HepG2 (cell line): Measurements from ENCODE around the gene MIB1. TPM values are rescaled to one million over a fixed set of nuclear protein-coding genes. Genes with fewer than 3 reads are reported as not detected.

ENCODE experiments used
- ATAC-seq: fragments of 200-7000 bp; cut with Tn5 transposase; 3 replicates; pipeline ENCODE4 v1.9.1; 2020; ENCODE audit warnings: mild to moderate bottlenecking, moderate library complexity
- BruUV-seq: library from RNA; stranded (reverse); fragments of 400-500 nt; replicated peaks from 2 replicates; lab custom pipeline; 2021; lab: Mats Ljungman, UMichigan
- CTCF ChIA-PET: fragments of 300-600 bp; formaldehyde crosslinking; extraction: SDS; loops from one replicate; lab custom pipeline; 2021; ENCODE audit warnings: low total read pairs, inconsistent platforms, low intra/inter-chr PET ratio; lab: Yijun Ruan, JAX
- POLR2A ChIA-PET: fragments of 350-600 bp; sonication (Branson Sonifier 250); formaldehyde crosslinking; loops from one replicate; lab custom pipeline; 2020; ENCODE audit warnings: antibody characterized with exemption, inconsistent platforms; lab: Yijun Ruan, JAX
- DNase-seq: peaks from one replicate; pipeline ENCODE4 v3.0.0-alpha.2; 2015; ENCODE audit warnings: low spot score
- FAIRE-seq: peaks from 3 replicates; lab custom pipeline; 2011; peaks lifted over from hg19 to GRCh38; lab: Jason Lieb, UNC
- H2AFZ ChIP-seq: one replicate; pipeline ENCODE4 v1.6.1; 2011; ENCODE audit warnings: low read length, inconsistent platforms
- H3K27ac ChIP-seq: fragments of 300-600 bp; 3 replicates; pipeline ENCODE4 v1.8.0; 2011; ENCODE audit warnings: mixed run types, mild to moderate bottlenecking, mixed read lengths, low read length, inconsistent platforms; ENCODE audit not compliant: insufficient read depth; ENCODE audit errors: extremely low read length
- H3K27me3 ChIP-seq, 2 experiments: fragments of 200-600 bp in 1 of 2; 2 replicates in 1 of 2; 3 replicates in 1 of 2; pipeline versions ENCODE4 v1.6.0 to v1.8.0; 2011; ENCODE audit warnings: low read length in 2 of 2, mild to moderate bottlenecking in 2 of 2, moderate library complexity in 2 of 2, inconsistent platforms in 1 of 2; ENCODE audit not compliant: insufficient read depth in 2 of 2, control insufficient read depth in 1 of 2
- H3K36me3 ChIP-seq, 2 experiments: fragments of 200-600 bp in 1 of 2; replicated peaks in 1 of 2; 2 replicates in 1 of 2; 3 replicates in 1 of 2; pipeline versions ENCODE4 v1.5.1 to v1.8.0; 2011; ENCODE audit warnings: low read length in 2 of 2, inconsistent platforms in 1 of 2; ENCODE audit not compliant: insufficient read depth in 2 of 2, control insufficient read depth in 1 of 2
- H3K4me1 ChIP-seq: 2 replicates; pipeline ENCODE4 v1.5.1; 2012; ENCODE audit warnings: low read length, inconsistent platforms; ENCODE audit not compliant: insufficient read depth
- H3K4me2 ChIP-seq: 2 replicates; pipeline ENCODE4 v1.6.0; 2011; ENCODE audit warnings: low read depth, low read length, inconsistent platforms
- H3K4me3 ChIP-seq, 3 experiments: fragments of 200-600 bp in 1 of 3; sonication (generic), shearing (Covaris generic) in 1 of 3; replicated peaks in 1 of 3; 2 replicates each; pipeline ENCODE4 v1.5.1; 2011 to 2016; ENCODE audit warnings: low read length in 3 of 3, inconsistent platforms in 2 of 3, low read depth in 2 of 3, mild to moderate bottlenecking in 2 of 3, control low read depth in 1 of 3, mixed read lengths in 1 of 3; ENCODE audit not compliant: insufficient read depth in 1 of 3
- H3K79me2 ChIP-seq: one replicate; pipeline ENCODE4 v1.6.1; 2011; ENCODE audit warnings: low read length, inconsistent platforms; ENCODE audit not compliant: insufficient read depth
- H3K9ac ChIP-seq: 2 replicates; pipeline ENCODE4 v1.6.0; 2011; ENCODE audit warnings: mild to moderate bottlenecking, low read depth, low read length, inconsistent platforms; ENCODE audit not compliant: insufficient read depth
- H3K9me3 ChIP-seq: 2 replicates; pipeline ENCODE4 v1.5.1; 2012; ENCODE audit warnings: mild to moderate bottlenecking, low read length
- H4K20me1 ChIP-seq: 2 replicates; pipeline ENCODE4 v1.6.0; 2011; ENCODE audit warnings: inconsistent platforms, mild to moderate bottlenecking, low read length, moderate library complexity; ENCODE audit not compliant: insufficient read depth
- ARID2 ChIP-seq: sonication (generic); formaldehyde crosslinking; IDR thresholded peaks from 2 replicates; pipeline ENCODE4 v1.8.1; 2022; ENCODE audit warnings: mild to moderate bottlenecking, missing genetic modification reagents, borderline replicate concordance
- ATF5 ChIP-seq: sonication (generic); formaldehyde crosslinking; IDR thresholded peaks from 2 replicates; pipeline ENCODE4 v1.4.0; 2020; ENCODE audit warnings: mild to moderate bottlenecking, low read depth, missing genetic modification reagents
- CAMTA2 ChIP-seq: sonication (generic); formaldehyde crosslinking; IDR thresholded peaks from 2 replicates; pipeline ENCODE4 v1.4.0; 2020; ENCODE audit warnings: mild to moderate bottlenecking, missing genetic modification reagents, borderline replicate concordance
- HMGA1 ChIP-seq: sonication (generic); formaldehyde crosslinking; conservative IDR thresholded peaks from 2 replicates; pipeline ENCODE4 v1.4.0; 2020; ENCODE audit warnings: missing genetic modification reagents
- HNRNPLL ChIP-seq: fragments of 200-400 bp; formaldehyde crosslinking; IDR thresholded peaks from 2 replicates; pipeline ENCODE4 v1.6.1; 2017; ENCODE audit warnings: mild to moderate bottlenecking, low read depth, low read length; ENCODE audit not compliant: poor library complexity, severe bottlenecking
- HOXD1 ChIP-seq: sonication (generic); formaldehyde crosslinking; IDR thresholded peaks from 2 replicates; pipeline ENCODE4 v1.5.0; 2020; ENCODE audit warnings: missing genetic modification reagents
- JDP2 ChIP-seq: sonication (generic); formaldehyde crosslinking; IDR thresholded peaks from 2 replicates; pipeline ENCODE4 v1.8.1; 2022; ENCODE audit warnings: missing genetic modification reagents, borderline replicate concordance
- KAT2B ChIP-seq: fragments of 150-350 bp; IDR thresholded peaks from 2 replicates; pipeline ENCODE4 v1.6.1; 2014; ENCODE audit warnings: low read depth, low read length, borderline replicate concordance
- NFATC3 ChIP-seq: sonication (generic); formaldehyde crosslinking; IDR thresholded peaks from 2 replicates; pipeline ENCODE4 v1.5.1; 2020; ENCODE audit warnings: mild to moderate bottlenecking, missing genetic modification reagents
- SRF ChIP-seq: IDR thresholded peaks from 2 replicates; pipeline ENCODE4 v1.6.1; 2011; ENCODE audit warnings: mild to moderate bottlenecking, low read depth, low read length, moderate library complexity
- ZFP62 ChIP-seq: sonication (generic); formaldehyde crosslinking; IDR thresholded peaks from 2 replicates; pipeline ENCODE4 v1.4.0; 2020; ENCODE audit warnings: missing genetic modification reagents
- ZKSCAN1 ChIP-seq: fragments of 150-350 bp; IDR thresholded peaks from 2 replicates; pipeline ENCODE4 v1.6.1; 2014; ENCODE audit warnings: low read length
- WGBS: methylation state at CpG from one replicate; pipeline ENCODE4 v1.1.6; 2017; ENCODE audit warnings: low lambda C conversion rate; 5-methylcytosine and 5-hydroxymethylcytosine counted together
- in situ Hi-C: cut with HindIII; loops from 2 replicates; pipeline ENCODE4 v1.10.0; 2017; ENCODE audit warnings: low pct_unique_long_range_greater_than_20kb; ENCODE audit not compliant: extremely low pct_ligation_motif_present
- intact Hi-C: fragments of 100-400 bp; cut with micrococcal nuclease; formaldehyde crosslinking; loops from one replicate; pipeline ENCODE4 v1.10.0; 2022; ENCODE audit not compliant: unreplicated experiment
- polyA plus RNA-seq, 8 experiments: library from polyadenylated mRNA; depleted of rRNA in 3 of 8; stranded (reverse) in 7 of 8; unstranded in 1 of 8; fragments of >200 nt; fragmentation: Illumina TruSeq in 4 of 8; extraction: Trizol in 4 of 8; gene quantifications; 2 replicates each; pipeline versions ENCODE4 v1.2.1 to v1.2.3, GENCODE V29; 2011 to 2016; ENCODE audit warnings: low read depth in 4 of 8, missing spikeins in 1 of 8, mixed read lengths in 1 of 8; ENCODE audit not compliant: insufficient read depth in 1 of 8
- total RNA-seq, 5 experiments: library from RNA; depleted of rRNA; stranded (reverse); fragments of >200 nt; fragmentation: Illumina TruSeq; extraction: Trizol; gene quantifications; 2 replicates each; pipeline ENCODE4 v1.2.3, GENCODE V29; 2016; ENCODE audit warnings: low read depth in 1 of 5

The MIB1 gene
- total and polyA plus RNA-seq, 2 of the 13 experiments (the other 11 are each of a cell fraction or from before 2014, with no cell fraction given), result 12.0 to 47.0 TPM

GRCh38 chr18:21858544-21858943 lies 118.0 kb downstream of the MIB1 start:
- POLR2A ChIA-PET, result no interaction called here
- Histone ChIP-seq H3K36me3 (peaks cover 3 to 54% of the 10 kb centered on the region in 2 experiments), H3K27me3 (no peaks in the 10 kb centered on the region), H2AFZ (no peak overlapping the region), H3K9ac (no peak overlapping the region)
- DNase-seq, result no peak
- no peak for TF ChIP-seq HNRNPLL
- TF ChIP-seq ZFP62 (CRISPR knock-in tag), result no peak
- no peak for TF ChIP-seq KAT2B
- TF ChIP-seq NFATC3 (CRISPR knock-in tag), result no peak
- no peak for TF ChIP-seq HMGA1 (CRISPR knock-in tag)
- TF ChIP-seq ZKSCAN1, result no peak
- TF ChIP-seq HOXD1 (CRISPR knock-in tag), result no peak
- no peak for TF ChIP-seq ARID2
- no peak for TF ChIP-seq CAMTA2 (CRISPR knock-in tag)
- no peak for TF ChIP-seq JDP2 (CRISPR knock-in tag)
- TF ChIP-seq ATF5, result no peak
- TF ChIP-seq SRF, result no peak
- TF ChIP-seq, all 625 proteins: peak for 0
- no peak overlapping the region for H3K27ac ChIP-seq
- CTCF ChIA-PET, result no interaction called here
- no peaks in the 10 kb centered on the region for H3K9me3 ChIP-seq
- in situ Hi-C loops (no loop called here), intact Hi-C loops (no loop called here)
- FAIRE-seq (no peak), ATAC-seq (no peak)
- WGBS, result 100% methylated on average over 1 of the region's 1 CpG
- no peaks in the 10 kb centered on the region for H3K4me1 ChIP-seq
- no peak overlapping the region for H3K4me2 ChIP-seq
- no peaks in the 10 kb centered on the region for H3K79me2 ChIP-seq
- no TSS peak for BruUV-seq
- no peaks in the 10 kb centered on the region for H4K20me1 ChIP-seq
- H3K4me3 ChIP-seq, result no peak overlapping the region
